ENCODE data around the gene FBXO15.
A peak's percentile ranks its signal among the peaks of the same experiment; 100 is the strongest.

The FBXO15 gene, protein sequence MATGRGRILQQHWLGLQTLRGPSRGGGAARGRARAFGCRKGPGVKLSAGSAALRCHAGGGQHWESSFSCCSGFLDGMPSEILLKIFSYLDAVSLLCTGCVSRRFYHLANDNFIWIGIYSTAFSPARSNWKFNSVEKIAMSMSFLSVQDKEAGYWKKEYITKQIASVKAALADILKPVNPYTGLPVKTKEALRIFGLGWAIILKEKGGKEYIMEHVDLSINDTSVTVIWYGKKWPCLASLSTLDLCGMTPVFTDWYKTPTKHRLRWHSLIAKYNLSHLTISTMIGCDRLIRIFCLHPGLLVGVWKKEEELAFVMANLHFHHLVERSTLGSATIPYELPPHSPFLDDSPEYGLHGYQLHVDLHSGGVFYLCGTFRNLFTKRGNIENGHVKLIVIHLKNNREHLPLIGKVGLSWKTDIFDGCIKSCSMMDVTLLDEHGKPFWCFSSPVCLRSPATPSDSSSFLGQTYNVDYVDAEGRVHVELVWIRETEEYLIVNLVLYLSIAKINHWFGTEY

DNA sequence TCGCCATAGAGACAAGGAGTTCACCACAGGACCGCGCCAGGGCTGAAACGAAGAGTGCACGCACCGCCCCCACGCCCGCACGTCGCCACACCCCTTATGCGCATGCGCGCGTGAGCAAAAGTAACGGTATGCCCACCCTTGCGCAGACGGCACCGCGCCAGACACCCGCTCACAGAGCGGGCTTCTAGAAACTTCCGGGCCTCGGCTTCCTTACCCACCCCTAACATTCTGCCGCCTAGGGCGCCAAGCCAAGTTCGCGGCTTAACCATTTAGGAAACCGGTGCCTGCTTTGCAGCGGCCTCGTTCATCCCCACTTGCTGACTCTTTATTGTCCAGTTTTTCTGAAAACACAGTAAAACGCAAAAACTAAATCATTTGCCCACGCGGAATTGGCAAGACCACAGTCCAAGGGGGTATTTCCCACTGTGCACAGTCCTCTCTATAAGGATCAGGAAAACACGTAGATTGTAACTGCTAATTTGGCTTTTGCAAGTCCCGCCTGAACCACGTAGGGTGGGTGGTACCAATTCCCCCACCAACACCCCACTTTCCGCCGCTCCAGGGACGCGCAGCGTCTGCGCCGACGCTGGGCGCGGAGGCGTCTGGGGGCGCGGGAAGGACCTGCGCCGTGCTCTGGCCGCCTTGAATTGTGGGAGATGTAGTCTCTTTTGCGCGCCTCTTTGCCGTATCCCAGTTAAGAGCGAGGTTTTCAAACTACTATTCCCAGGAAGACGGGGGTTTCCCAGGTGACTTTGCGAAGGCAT, at the start of gene FBXO15, which contains the start of gene TIMM21:
FBXO15 (minus strand) TSS at position 56 of the 764 bp plus-strand sequence; CDS start at position 7, 49 bp downstream.
TIMM21 (plus strand) TSS at position 745 of the 764 bp plus-strand sequence. CDS start 286 bp downstream, outside the sequence.
- peak; percentile 91 to 95 for DNase-seq

DNA sequence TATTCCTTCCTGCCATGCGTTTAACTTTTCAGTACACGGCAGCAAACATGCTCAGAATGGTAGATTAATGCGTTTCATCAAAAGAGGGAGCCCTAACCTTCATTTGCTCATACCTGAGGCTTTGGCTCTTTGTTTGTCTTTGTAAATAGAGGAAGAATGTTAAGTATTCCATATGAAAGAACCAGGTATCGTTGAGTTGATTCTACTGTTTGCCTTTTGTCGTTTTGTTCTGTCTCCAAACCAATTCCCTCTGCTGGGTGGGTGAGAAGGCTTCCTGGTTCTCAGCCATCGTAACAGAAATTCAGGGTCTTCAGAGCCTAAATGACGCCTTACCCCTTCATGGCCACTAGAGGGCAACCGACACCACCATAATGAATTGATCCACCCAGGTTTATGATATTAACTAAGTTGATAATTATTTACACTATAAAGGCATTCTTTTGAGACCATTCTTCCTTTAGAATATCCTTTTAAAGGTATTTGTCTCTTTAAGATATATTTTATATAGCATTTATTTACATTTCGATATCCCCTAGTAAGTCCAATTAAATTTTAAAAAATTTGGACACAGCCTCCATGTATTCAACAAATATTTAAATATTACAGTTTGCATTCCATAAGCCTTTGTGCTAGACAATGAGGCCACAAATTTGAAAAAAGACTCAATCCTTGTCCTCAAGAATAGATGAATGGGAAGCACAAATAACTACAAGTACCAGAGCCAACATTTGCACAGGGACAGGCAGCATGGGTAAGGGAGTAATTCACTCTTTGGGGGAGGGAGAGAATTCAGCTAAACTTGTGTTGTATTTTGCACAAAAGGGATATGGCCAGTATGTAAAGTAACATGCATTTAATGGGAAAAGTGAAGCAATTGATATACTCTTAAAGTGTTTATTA, 48.8 kb upstream of the FBXO15 start:
- peak; percentile 5 to 65 for DNase-seq

DNA sequence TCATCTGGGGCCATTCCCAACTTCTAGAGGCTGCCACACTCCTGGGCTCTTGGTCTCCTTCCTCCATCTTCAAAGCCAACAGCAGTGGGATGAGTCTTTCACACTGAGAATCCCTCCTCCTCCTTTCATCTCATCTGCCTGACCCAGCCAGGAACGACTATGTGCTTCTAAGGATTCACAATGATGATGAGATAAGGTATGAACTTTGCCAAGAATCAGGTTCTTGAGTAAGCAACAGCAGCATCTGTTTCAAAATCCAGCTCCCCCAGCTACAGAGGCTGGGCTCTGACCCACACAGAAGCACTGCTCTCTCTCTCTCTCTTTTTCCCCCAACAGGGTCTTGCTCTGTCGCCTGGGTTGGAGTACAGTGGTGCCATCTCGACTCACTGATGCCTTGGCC, 47.1 kb upstream of the FBXO15 start:
- no peak for DNase-seq

DNA sequence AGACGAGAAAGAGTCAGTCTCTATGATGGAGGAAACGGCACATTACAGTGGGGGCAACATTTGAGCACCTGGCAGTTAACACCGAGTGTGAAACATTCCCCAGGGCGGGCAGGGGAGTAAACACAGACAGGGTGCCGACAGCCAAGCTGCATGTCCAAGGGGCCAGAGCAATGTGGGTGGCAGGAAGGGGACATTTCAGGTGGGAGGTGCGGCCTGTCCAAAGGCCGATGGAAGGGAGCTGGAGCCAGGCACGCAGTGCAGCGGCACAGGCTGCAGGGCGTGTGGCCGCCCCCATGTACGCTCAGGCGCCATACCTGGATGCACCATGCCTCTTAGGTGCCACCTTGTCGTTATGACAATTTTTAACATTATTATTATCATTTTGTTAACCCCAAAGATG, 43.9 kb upstream of the FBXO15 start:
- no peak for DNase-seq

DNA sequence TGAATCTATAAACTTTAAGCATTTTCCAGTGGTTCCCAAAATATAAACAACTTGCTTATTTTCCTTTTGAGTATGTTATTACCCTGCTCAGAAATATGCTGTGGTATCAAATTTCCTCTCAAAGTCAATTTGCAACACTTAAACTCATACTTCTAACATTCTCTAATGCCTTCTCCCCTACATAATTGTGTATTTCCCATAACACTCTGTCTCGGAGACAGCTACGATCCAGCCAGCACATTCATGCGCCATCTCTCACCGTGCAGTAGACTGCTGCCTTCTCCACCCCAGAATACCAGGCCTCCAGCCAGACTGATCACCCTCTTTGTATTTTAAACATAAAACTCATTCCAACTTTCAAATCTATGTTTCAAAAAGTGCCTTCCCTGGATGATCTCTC, 42.5 kb upstream of the FBXO15 start:
- DNase-seq: no peak

DNA sequence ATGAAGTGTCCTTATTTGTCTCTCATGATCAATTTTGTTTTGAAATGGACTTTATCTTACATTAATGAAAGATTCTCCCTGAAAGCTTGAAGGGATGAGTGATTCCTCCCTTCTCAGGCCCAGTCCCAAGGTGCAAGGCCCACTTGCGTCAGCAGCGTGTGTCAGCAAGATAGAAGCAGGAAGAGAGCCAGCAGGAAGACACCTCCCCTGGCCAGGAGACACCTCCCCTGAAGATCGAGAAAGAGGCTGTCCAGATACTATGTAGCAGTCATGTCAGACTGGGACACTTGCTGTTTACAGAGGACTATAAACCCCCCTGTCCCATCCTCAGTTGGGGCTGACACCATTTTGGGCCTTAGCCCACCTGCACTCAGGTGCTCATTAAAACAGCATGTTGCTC, 39.0 kb upstream of the FBXO15 start:
- DNase-seq: no peak

DNA sequence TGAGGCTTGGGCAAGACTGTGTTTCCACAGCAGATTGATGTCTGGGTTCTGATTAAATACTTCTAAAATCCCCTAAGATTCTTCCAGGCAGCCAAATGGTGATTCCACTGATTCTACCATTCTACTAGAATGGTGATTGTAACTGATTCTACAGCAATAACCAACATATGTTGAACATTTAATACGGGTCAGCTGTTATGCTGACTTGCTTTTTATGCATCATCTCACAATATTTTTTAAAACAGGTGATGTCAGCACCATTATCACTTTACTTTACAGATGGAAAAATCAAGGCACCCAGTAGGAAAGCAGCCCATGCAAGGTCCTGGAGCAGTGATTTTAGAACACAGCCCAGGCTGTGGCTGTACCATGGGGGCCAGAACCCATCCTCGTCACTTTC, 38.2 kb upstream of the FBXO15 start:
- no peak for DNase-seq

DNA sequence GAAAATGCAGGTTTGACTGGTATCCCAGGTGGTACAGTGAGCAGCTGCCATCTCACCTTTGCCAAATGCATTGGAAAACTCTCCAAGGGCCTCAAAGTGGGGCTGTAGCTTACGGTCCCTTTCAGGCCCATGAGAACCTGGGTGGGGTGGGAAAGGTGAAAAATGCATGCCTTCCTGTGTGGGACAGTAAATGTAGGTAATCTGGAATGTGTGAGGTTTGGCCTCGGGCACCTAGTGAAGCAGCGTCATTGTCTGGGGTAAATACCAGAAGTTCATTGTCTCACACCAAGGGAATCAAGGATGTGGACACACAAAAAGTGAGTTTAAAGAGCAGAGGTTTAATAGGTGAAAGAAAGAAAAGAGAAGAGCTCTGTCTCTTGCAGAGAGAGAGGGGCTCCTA, 37.2 kb upstream of the FBXO15 start:
- DNase-seq: no peak

DNA sequence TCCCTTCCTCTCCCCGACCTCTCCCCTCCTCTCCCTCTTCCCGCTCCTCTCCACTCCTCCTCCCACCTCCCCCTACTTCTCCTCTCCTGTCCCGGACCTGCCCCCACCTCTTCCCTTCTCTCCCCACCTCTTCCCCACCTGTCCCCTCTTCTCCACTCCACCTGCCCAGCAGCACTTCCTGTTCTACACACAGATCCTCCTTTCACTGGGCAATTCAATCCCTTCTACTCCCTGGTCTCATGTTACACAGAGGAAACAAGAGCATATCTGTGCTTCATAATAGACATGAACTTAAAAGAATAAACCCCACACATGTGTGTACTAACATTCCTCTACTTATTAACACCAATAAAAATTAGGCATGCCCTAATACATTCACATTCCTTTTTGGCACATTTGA, 35.5 kb upstream of the FBXO15 start:
- DNase-seq: no peak

DNA sequence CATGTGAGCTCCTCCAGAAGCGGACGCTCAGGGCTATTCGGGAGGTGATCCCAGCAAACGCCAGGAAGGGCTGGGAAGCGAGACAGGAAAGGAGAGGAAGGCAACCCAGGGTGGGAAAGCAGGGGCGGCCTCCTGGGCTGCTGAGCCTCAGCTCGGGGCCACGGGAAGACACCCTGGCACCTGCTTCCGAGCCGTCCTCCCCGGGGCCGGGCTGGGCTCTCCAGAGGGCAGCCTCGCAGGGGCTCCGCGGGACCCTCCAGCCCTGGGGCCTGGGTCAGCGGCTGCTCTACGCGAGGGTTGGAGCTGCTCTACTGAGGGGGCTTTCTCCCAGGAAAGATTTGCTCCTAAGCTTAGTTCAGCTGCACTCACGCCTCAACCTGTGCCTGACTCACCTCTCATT, 34.7 kb upstream of the FBXO15 start:
- no peak for DNase-seq

DNA sequence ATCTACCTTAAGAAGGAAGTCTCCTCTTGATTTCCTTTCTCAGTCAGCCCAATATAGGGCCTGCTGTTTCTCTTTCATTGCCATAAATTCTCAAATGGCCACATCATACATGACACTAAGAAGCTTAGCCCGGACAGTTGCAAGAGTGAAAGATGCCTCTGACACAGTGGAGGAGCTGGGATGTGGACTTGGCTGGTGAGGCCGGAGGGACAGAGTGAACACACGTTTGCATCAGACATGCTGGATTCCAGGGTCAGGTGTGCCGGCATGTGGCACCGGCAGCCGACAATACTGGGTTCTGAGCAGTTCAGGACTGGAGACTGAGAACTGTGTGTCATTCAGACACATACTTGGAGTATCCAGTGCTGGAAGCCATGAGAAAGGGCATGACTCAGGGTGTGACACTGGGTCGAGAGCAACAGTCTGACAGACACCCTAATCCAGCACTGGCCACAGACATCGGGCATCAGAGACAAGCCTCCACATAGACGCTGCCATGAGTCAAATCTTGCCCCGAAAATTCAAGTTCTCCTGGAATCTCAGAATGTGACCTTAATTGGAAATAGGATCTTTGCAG, 32.1 kb upstream of the FBXO15 start:
- DNase-seq: no peak

DNA sequence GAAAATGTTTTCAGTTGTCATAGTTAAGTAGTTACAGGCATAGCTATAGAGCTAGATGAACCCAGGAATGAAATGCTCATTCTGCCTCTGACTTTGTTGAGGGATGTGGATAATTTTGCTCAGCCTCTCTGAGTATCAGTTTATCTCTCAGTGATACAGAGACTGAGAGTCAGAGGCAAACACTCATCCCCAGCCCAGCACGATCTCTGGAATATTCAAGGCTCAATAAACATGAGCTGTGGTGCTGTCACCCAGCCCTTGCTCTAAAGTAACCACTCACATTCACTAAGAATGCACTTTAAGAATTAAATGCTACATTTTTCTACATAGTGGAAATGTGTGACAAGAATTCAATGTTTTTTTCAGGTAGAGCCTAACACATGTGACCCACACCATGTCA, 31.2 kb upstream of the FBXO15 start:
- DNase-seq: no peak

DNA sequence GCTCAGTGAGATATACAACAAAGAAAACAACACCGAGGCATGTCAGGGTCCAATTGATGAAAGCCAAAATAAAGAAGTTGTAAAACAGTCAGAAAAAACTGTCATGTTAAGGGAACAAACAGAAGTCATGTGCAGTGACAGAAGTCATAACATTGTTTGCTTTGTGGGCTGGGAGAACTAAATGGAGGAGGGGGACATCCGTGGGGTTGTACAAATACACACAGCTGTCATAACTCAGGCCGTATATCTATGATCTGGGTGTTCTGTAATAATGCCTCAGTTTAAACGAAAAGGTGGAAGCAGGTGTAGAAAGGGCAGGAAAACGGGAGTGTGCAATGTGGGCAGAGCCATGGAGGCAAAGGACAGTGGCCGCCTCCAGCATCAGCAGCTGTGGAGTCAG, 28.0 kb upstream of the FBXO15 start:
- no peak for DNase-seq

DNA sequence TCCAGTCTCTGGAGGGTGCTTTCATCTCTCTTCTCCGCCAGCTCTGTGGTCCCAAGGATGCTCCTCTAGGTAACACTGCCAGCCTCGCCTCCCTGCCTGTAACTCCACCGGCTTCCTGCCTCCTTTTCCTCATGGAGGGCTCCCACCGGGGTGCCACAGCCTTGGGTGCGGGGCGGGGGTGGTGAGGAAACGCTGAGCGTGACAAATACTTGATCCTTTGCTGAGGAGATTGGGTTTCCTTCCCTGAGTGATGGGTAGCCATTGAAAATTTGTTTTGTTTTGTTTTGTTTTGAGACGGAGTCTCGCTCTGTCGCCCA, 25.8 kb upstream of the FBXO15 start:
- DNase-seq: no peak

DNA sequence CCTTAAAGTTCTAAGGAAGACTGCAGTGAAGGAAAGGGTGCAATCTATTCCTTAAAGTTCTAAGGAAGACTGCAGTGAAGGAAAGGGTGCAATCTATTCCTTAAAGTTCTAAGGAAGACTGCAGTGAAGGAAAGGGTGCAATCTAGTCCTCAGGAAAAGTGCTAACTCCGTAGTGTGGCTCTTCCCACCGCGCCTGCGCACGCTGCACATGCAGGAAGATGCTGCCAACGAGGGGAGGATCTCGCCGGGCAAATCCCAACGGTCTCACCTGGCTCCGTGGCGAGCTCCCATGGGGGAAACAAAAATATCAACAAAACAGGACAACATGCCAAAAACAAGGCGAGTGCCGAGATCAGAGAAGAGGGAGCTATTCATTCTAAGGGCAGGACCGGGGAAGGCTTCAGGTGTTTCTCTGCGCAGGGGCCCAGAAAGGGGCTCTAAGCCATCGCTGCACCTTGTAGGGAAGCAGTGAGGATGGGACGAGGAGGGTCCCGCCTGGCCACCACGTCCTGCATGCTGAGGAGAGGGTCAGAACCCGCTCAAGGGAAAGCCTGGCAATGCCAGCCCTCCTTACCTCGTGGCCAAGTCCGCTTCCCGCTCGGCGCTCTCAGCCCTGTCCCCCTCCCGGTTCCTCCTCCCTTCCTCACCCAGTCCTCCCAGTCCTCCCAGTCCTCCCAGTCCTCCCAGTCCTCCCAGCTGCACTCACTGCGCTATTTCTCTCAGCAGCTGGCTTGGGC, 25.2 kb upstream of the FBXO15 start:
- no peak for DNase-seq

DNA sequence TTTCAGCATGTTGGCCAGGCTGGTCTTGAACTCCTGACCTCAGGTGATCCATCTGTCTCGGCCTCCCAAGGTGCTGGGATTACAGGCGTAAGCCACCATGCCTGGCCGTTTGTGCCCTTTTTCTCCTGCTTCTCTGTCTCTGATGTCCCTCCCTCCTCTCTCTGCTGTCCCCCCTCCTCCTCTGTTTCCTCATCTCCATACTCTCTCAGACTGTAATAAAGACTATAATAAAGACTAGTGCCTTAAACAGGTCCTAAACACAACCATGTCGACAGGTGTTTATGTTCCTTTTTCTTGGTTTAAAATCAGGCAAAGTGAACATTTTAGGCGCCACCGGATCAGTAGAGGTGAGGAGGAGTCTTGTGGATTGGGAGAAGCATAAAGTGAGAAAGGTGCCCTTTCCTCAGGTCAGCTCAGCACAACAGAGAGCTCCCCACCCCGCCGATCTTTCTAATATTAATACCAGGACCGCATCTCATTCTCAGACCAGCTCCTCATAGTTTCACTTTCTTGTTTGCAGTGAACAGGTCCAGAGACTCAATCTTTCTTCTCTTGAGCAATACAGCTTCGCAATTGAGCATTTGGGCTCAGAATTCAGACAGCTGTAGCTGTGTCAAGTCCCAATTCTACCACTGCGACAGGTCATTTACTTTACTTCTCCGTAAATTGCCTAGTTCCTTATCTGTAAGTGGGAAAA, 24.4 kb upstream of the FBXO15 start:
- no peak for DNase-seq

DNA sequence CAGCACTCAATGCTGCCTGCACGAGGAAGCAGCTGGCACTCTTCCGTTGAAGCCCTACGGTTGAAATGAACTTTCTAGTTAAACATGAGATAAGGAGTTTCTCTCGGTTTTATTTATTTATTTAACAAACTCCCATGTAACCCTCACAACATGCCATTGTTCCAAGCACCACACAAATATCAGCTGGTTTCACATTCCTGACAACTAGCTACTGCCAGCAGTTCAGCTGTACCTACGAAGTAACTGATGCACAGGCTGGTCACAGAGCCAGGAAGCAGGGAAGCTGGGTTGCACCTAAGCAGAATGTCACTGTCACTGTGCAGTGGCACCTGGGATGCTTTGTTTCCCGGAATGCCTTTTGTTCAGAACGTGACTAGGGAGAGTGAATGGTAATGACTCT, 18.8 kb upstream of the FBXO15 start:
- DNase-seq: no peak

DNA sequence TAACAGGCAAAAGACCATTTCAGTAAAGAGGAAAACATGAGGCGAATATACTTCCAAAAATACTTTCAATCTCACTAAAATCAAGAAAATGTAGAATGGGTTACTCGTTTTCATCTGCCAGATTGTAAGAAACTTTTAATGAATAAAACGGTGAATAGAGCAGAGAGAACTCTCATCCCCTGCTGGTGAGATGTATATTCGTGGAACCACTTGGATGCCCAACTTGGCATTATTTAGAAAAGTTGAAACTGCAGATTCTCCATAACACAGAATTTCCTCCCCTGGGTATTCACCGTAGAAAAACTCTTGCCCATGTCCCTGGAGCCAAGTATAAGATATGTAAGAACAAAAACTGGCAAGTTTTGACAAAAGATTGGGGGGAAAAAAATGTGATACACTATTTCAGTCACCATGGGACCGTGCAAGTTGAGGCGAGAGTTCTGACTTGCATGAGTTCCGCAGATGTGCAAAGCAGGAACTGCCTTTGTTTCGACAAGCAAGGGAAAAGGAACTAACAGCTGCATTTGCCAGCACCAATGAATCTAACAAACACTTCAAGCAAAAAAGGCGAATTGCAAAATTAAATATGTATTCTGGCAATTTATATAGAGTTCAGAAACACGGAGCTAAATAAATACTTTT, 15.5 kb upstream of the FBXO15 start:
- no peak for DNase-seq

DNA sequence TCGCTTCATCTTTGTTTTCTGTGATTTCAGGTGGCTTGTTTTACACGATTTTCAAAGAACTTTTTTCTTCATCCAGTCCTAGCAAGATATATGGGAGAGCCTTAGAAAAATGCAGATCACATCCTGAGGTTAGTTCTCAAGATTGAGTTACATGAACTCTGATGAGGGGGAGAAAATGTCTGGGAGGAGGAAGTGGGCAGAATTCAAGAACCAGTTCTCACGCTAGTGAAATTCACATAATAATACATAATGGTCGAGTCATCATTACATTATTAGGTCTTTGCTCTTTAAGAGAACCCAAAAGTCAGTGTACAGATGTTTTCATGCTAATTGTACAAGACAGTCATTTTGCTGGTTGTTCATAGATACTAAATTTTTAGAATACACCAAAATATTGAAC, 7.6 kb upstream of the FBXO15 start:
- no peak for DNase-seq

DNA sequence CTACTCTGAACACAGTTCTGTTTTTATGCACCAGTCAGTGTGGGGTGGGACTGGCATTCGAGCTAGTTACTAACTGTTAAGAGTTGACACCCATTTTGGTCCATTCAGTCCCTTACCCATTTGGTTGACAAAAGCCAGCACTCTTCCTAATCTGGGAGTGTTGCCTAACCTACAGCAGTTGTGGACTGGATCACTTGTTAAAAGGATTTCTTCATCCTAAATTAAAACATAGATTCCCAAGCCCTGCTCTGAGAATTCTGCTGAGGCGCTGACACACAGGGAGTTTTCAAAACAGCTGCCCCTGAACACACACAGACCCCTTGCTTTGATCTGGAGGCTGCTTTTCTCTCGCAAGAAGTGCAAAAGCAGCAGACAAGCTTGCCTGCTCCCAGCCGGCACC, 7.1 kb upstream of the FBXO15 start:
- DNase-seq: no peak

DNA sequence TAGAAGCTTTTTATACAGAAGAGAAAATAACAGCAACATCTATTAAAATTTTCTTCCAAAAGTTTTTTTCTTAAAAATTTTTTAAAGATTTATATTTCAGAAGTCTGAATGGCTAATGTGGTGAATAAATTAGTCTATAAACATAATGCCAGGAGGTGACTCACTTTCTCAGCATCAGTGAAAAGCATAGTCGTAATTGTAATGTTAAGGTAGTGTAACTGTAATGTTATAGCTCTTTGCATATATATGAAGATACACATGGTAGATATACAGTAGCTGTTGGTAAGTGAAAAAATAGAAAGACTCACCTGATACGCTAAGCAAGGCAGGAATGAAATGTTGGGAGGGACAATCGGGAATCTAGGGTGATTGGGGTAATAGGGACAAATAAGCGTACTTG, 6.2 kb upstream of the FBXO15 start:
- no peak for DNase-seq

Data from hippocampal formation (tissue), 2 donors.